GM18873 (cell line): ENCODE data around the gene CYP21A2.
"Not testable (repeated sequence)": the region's sequence is repeated elsewhere in the genome, so short reads cannot be mapped to it uniquely, and the experiment has no call there.

Experiments used
- ATAC-seq: cut with Tn5 transposase; IDR thresholded peaks from one replicate; pipeline ENCODE4 v1.9.1; 2021; ENCODE audit warnings: mild to moderate bottlenecking, moderate library complexity, moderate number of reproducible peaks; ENCODE audit not compliant: unreplicated experiment, low FRiP score

CYP21A2 gene

DNA sequence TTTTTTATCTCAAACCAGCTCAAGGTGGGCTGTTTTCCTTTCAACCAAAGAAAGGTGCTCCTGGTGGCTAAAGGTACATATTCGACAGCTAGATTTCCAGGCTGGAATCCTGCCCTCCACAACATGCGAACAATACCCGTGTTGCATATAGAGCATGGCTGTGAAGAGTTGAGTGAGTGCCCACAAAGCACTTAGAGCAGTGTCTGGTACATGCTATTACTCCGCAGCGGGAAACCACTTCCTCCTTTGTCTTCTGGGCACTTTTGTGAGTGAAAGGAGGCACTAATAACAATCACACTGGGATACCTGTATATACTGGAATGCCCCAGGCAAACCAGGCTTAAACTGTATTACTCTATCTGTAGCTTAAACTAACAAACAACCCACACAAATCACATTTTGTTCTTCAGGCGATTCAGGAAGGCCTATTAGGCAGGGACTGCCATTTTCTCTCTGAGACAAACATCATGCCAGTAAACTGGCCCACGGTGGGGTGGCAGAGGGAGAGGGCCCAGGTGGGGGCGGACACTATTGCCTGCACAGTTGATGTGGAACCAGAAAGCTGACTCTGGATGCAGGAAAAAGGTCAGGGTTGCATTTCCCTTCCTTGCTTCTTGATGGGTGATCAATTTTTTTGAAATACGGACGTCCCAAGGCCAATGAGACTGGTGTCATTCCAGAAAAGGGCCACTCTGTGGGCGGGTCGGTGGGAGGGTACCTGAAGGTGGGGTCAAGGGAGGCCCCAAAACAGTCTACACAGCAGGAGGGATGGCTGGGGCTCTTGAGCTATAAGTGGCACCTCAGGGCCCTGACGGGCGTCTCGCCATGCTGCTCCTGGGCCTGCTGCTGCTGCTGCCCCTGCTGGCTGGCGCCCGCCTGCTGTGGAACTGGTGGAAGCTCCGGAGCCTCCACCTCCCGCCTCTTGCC, at the start of gene CYP21A2:
CYP21A2 (plus strand) TSS at position 818 of the 927 bp plus-strand sequence; CDS start at position 826, 8 bp downstream.
- not testable (repeated sequence) for ATAC-seq

DNA sequence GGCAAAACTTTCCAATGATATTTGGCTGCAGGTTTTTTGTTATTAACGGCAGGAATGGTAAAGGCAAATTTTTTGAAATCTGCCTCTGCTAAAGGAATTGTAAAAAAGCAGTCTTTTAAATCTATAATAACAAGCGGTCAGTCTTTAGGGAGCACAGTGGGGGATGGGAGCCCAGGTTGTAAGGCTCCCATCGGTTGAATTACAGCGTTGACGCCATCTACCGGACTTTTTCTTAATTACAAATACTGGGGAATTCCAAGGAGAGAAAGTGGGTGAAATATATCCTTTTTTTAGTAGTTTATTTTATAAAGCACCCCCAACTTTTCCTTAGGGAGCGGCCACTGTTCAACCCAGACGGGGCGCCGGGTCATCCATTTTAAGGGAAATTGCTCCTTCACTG, 48.9 kb upstream of the CYP21A2 start:
- ATAC-seq, result not testable (repeated sequence)

DNA sequence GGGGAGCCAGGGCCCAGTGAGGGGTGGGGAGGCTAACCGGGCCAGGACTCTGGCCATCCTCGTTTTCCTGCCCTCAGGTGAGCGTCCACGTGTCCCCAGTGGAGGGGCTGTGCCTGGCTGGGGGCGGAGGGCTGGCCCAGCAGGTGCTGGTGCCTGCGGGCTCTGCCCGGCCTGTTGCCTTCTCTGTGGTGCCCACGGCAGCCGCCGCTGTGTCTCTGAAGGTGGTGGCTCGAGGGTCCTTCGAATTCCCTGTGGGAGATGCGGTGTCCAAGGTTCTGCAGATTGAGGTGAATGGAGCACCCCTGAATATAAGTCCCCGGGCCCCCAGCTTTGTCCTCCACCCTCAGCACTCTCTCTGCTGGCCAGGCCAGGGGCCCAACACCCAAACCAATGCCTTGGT, 43.8 kb upstream of the CYP21A2 start:
- ATAC-seq, result not testable (repeated sequence)

DNA sequence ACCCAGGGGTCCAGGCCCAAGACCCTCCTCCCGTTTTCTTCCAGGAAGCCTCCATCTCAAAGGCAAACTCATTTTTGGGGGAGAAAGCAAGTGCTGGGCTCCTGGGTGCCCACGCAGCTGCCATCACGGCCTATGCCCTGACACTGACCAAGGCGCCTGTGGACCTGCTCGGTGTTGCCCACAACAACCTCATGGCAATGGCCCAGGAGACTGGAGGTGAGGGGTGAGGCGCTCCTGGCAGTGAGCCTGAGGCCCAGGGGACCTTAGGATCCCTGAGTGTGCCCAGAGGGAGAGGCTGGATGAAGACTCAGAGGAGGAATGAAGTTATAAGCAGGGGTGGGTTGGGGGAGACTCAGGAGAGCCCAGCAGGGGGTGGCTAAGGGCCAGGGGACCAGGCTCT, 41.8 kb upstream of the CYP21A2 start:
- not testable (repeated sequence) for ATAC-seq

DNA sequence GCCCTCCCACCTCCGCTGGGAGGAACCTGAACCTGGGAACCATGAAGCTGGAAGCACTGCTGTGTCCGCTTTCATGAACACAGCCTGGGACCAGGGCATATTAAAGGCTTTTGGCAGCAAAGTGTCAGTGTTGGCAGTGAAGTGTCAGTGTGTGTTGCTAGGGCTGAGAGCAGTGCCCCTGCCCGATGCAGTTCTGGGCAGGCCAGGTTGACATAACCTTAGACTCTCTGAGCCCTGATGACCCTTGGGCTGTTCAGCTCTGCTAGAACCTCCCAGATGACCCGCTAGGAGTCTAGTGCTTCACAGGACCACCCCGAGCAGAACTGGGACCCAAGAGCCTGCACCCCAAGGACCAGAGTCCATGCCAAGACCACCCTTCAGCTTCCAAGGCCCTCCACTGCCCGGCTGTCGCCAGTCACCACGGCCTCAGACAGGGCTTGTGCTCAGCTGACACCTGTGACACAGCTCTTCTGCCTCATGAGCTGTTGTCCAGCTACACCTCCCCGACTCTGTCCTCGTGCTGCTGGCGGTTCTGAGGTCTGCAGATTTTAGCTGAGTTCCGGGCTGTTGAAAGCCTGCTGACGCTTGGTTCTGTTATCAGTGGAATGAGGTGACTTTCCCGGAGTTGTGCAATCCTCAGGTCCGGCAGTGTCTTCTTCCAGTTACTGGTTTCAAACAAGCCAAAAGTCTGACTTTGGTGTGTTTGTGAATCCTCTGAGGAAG, 35.5 kb upstream of the CYP21A2 start:
- not testable (repeated sequence) for ATAC-seq

DNA sequence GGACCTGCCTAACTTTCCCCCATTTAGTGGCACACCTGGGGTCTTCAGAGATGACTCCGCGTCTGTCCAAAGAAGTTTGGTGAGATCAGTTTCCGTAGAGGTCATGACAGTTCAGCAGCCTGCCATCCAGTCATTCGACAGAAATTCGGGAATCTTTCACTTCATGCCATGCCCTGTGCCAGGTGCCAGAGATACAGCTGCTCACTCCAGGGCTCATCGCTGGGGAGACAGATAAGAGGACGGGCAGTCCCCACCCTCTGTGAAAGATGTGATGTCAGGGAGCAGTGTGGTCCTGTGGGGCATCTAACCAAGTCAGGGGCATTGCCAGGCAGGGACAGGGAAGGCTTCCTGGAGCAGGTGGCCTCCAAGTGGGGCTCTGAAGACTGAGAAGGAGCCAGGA, 34.9 kb upstream of the CYP21A2 start:
- not testable (repeated sequence) for ATAC-seq

DNA sequence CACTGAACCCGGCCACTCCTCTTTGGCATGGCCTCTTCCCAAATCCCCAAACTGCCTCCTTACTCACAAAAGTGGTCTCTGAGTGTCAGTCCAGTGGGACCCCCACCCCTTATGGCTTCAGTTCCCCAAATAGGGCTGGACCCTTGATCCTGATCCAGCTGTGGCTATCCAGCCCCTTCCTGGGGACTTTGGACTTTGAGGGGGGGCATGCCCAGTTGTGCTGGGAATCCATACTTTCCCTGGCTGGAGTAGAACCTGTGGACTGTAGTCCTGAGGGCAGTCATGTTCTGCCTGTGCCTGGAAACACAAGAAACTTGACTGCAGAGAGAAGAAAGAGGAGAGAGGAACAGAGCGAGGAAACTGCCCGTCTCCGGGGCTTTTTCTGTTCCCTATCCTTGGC, 33.8 kb upstream of the CYP21A2 start:
- ATAC-seq, result not testable (repeated sequence)

DNA sequence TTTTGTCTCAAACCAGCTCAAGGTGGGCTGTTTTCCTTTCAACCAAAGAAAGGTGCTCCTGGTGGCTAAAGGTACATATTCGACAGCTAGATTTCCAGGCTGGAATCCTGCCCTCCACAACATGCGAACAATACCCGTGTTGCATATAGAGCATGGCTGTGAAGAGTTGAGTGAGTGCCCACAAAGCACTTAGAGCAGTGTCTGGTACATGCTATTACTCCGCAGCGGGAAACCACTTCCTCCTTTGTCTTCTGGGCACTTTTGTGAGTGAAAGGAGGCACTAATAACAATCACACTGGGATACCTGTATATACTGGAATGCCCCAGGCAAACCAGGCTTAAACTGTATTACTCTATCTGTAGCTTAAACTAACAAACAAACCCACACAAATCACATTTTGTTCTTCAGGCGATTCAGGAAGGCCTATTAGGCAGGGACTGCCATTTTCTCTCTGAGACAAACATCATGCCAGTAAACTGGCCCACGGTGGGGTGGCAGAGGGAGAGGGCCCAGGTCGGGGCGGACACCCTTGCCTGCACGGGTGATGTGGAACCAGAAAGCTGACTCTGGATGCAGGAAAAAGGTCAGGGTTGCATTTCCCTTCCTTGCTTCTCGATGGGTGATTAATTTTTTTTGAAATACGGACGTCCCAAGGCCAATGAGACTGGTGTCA, 33.2 kb upstream of the CYP21A2 start:
- ATAC-seq, result not testable (repeated sequence)

DNA sequence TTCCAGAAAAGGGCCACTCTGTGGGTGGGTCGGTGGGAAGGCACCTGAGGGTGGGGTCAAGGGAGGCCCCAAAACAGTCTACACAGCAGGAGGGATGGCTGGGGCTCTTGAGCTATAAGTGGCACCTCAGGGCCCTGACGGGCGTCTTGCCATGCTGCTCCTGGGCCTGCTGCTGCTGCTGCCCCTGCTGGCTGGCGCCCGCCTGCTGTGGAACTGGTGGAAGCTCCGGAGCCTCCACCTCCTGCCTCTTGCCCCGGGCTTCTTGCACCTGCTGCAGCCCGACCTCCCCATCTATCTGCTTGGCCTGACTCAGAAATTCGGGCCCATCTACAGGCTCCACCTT, 32.7 kb upstream of the CYP21A2 start:
- not testable (repeated sequence) for ATAC-seq

DNA sequence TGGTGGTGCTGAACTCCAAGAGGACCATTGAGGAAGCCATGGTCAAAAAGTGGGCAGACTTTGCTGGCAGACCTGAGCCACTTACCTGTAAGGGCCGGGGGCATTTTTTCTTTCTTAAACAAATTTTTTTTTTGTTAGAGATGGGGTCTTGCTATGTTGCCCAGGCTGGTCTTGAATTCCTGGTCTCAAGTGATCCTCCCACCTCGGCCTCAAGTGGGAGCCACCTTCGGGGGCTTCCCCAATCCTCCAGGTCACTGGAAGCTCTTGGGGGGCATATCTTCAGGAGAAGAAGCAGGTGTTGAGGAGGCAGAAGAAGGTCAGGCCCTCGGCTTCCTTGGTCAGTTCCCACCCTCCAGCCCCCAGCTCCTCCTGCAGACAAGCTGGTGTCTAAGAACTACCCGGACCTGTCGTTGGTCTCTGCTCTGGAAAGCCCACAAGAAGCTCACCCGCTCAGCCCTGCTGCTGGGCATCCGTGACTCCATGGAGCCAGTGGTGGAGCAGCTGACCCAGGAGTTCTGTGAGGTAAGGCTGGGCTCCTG, 32.2 kb upstream of the CYP21A2 start:
- not testable (repeated sequence) for ATAC-seq

DNA sequence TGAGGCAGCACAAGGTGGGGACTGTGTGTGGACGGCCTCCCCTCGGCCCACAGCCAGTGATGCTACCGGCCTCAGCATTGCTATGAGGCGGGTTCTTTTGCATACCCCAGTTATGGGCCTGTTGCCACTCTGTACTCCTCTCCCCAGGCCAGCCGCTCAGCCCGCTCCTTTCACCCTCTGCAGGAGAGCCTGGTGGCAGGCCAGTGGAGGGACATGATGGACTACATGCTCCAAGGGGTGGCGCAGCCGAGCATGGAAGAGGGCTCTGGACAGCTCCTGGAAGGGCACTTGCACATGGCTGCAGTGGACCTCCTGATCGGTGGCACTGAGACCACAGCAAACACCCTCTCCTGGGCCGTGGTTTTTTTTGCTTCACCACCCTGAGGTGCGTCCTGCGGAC, 31.1 kb upstream of the CYP21A2 start:
- not testable (repeated sequence) for ATAC-seq

DNA sequence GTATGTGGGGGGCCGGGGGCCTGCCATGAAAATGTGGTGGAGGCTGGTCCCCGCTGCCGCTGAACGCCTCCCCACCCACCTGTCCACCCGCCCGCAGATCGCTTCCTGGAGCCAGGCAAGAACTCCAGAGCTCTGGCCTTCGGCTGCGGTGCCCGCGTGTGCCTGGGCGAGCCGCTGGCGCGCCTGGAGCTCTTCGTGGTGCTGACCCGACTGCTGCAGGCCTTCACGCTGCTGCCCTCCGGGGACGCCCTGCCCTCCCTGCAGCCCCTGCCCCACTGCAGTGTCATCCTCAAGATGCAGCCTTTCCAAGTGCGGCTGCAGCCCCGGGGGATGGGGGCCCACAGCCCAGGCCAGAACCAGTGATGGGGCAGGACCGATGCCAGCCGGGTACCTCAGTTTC, 30.2 kb upstream of the CYP21A2 start:
- not testable (repeated sequence) for ATAC-seq

DNA sequence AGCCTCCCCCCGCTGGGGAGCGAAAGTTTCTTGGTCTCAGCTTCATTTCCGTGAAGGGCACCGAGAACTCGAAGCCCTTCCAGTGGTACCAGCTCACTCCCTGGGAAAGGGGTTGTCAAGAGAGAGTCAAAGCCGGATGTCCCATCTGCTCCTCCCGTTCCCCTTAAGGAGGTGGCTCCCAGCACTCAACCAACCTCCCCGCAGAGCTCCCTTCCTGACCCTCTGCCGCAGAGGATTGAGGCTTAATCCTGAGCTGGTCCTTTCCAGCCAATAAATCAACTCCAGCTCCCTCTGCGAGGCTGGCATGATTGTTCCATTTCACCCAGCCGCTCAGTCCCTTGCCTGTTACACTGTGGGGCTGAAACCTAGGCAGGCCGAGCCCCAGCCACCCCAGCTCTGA, 29.6 kb upstream of the CYP21A2 start:
- ATAC-seq, result not testable (repeated sequence)

DNA sequence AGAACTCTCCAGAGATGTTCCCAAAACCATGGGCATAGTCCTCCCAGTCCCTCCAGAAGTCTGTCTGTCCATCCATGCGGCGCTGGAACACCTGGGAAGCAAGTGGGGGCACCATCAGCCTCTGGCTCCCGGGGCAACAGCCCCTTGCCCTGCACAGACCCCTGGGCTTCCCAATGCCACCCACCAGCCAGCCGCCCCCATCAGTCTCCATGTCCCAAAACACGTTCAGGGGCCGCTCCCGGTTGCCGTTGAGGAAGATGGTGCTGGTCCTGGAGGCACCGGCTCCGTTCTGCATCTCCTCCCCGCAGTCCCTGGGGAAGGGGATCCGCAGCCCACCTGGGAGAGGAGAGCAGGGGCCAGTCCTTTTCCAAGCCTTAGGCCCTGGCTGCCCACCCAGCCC, 28.7 kb upstream of the CYP21A2 start:
- ATAC-seq, result not testable (repeated sequence)

DNA sequence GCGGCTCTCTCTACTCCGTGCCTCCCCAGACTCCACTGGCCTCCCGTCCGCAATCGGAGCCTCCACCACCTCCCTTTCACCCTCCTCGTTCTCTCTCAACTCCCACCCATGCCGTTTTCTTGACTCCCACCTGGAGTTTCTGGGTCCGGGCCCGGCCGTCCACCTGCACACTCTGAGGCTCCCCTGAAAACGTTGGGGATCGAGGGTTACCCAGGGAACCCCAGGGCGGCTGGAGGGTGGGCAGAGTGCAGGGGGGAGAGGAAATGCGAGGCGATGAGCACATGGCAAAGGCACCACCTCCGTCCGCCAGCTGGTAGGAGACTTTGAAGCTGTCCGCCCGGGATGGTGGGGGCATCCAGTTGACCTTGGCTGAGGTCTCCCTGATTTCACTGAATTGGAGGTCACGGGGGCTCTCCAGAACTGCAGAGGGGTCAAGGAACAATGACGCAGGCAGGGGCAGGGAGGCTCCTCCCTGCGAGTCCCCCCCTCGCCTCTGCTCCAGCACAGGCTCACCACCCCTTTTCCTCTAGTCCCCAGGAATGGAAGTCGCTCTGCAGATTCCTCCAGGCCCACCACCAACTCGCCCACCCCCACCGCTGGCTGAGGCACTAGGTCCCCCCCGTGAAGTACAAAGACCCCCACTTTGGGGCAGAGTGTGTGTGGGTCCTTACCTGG, 27.2 kb upstream of the CYP21A2 start:
- ATAC-seq, result not testable (repeated sequence)

DNA sequence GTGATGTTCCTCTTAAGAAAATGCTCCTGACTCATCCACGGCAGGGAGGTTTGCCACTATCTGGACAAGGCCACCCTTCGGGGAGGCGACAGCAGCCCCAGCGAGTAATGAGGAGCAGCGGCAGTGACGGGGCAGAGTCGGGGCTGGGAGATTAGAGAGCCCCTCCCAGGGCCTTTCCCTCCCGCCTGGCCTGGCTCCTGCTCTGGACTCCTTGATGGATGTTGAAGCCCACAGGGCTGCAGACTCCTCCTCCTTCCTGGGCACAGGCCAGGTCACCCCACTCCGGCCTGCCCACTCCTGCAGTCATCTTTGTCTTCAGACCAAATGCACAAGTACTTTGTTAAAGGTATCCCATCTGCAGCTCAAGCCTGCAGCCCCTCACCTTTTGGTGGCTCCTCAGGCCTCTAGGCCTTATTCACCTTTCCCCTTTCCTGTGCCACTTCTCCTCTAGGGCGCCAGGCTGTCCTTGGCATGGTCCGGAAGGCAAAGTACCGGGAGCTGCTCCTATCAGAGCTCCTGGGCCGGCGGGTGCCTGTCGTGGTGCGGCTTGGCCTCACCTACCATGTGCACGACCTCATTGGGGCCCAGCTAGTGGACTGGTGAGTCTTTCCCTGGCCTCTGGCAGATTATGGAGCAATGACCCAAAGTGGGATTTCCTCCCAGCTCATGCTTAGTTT, 25.1 kb upstream of the CYP21A2 start:
- not testable (repeated sequence) for ATAC-seq

DNA sequence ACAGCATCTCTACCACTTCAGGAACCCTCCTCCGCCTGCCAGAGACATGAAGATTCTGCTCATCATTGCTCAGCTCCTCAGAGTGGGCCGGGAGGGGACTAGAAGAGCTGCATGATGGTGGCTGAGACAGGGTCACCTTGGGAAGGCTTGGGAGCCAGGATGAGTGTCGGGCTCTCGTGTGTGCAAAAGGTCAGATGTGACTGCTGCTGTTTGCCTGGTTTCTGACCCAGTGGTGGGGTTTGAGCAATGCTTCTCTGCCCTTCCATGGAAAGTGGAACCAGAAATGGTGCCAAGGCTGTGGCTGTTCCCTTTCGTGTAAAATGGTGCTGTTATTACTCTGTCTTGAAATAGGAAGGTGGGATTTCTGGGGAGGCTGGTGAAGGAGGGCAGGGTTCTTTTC, 24.5 kb upstream of the CYP21A2 start:
- not testable (repeated sequence) for ATAC-seq

DNA sequence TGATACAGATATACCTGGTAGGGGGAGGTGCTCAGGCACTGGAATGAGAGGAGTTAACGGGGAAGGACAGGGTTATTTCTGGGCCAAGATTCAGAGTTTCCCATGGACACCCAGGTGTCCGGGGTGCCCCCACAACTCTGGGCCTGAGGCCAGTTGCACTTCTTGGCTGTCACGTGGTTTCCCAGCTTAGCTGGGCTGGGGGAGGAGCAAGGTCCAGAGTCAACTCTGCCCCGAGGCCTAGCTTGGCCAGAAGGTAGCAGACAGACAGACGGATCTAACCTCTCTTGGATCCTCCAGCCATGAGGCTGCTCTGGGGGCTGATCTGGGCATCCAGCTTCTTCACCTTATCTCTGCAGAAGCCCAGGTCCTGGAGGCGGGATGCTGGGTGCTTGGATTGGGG, 23.7 kb upstream of the CYP21A2 start, which contains the start of gene C4B:
C4B (plus strand) TSS at position 249 of the 400 bp plus-strand sequence; CDS start at position 300, 51 bp downstream.
- not testable (repeated sequence) for ATAC-seq

DNA sequence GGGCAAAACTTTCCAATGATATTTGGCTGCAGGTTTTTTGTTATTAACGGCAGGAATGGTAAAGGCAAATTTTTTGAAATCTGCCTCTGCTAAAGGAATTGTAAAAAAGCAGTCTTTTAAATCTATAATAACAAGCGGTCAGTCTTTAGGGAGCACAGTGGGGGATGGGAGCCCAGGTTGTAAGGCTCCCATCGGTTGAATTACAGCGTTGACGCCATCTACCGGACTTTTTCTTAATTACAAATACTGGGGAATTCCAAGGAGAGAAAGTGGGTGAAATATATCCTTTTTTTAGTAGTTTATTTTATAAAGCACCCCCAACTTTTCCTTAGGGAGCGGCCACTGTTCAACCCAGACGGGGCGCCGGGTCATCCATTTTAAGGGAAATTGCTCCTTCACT, 16.1 kb upstream of the CYP21A2 start:
- not testable (repeated sequence) for ATAC-seq
